Right lobe of liver (tissue), 4 donors: ENCODE data around the gene GABRR1.

Source experiments
- POLR2A ChIP-seq: fragments of 450-650 bp; IDR thresholded peaks from one replicate; pipeline ENCODE4 v1.6.1; 2017; ENCODE audit warnings: antibody characterized with exemption, mild to moderate bottlenecking
- TF ChIP-seq, protein P1 (sequence below), 4 donors: fragments of 200-600 bp in 3 of 4; fragments of 450-650 bp in 1 of 4; IDR thresholded peaks; one replicate each; pipeline versions ENCODE4 v1.5.1 to v1.8.0; 2016 to 2022; ENCODE audit warnings: antibody characterized with exemption in 4 of 4, mild to moderate bottlenecking in 2 of 4
- donor health status: DM: no; HTN: no; CAD: no.
- donor health status: DM: no; HTN: no; CAD: no.
- donor health status: DM: no; HTN: yes; CAD: no.

- TF ChIP-seq, protein P1, sequence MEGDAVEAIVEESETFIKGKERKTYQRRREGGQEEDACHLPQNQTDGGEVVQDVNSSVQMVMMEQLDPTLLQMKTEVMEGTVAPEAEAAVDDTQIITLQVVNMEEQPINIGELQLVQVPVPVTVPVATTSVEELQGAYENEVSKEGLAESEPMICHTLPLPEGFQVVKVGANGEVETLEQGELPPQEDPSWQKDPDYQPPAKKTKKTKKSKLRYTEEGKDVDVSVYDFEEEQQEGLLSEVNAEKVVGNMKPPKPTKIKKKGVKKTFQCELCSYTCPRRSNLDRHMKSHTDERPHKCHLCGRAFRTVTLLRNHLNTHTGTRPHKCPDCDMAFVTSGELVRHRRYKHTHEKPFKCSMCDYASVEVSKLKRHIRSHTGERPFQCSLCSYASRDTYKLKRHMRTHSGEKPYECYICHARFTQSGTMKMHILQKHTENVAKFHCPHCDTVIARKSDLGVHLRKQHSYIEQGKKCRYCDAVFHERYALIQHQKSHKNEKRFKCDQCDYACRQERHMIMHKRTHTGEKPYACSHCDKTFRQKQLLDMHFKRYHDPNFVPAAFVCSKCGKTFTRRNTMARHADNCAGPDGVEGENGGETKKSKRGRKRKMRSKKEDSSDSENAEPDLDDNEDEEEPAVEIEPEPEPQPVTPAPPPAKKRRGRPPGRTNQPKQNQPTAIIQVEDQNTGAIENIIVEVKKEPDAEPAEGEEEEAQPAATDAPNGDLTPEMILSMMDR (IDR thresholded peaks at IDR 0.05): no peak
- no peak for TF ChIP-seq POLR2A
These were observed 16.4 kb downstream of the GABRR1 start for GRCh38 chr6:89200706-89201215.
